Endothelial cell of umbilical vein (primary cell): ENCODE data around the gene ZNF462. TPM values are rescaled to one million over a fixed set of nuclear protein-coding genes. Genes with fewer than 3 reads are reported as not detected.
A peak's percentile ranks its signal among the peaks of the same experiment; 100 is the strongest.

Experiments used
- BruUV-seq: library from RNA; stranded (reverse); fragments of 400-500 nt; replicated peaks from 2 replicates; lab custom pipeline; 2021; lab: Mats Ljungman, UMichigan
- CTCF ChIA-PET: fragments of 300-600, 350-600 bp; sonication (Branson Sonifier 250); formaldehyde crosslinking; loops from one replicate; lab custom pipeline; 2021; ENCODE audit warnings: antibody characterized with exemption, inconsistent platforms; lab: Charles Lee
- POLR2A ChIA-PET: fragments of 300-600, 350-600 bp; sonication (Branson Sonifier 250); formaldehyde crosslinking; loops from one replicate; lab custom pipeline; 2021; ENCODE audit warnings: antibody characterized with exemption, inconsistent platforms; lab: Charles Lee
- DNase-seq: peaks from one replicate; pipeline ENCODE4 v3.0.0-alpha.2; 2011; ENCODE audit warnings: low read depth, low spot score
- FAIRE-seq: peaks from 2 replicates; lab custom pipeline; 2011; peaks lifted over from hg19 to GRCh38; lab: Jason Lieb, UNC
- H2AFZ ChIP-seq: 2 replicates; pipeline ENCODE4 v1.6.0; 2012; ENCODE audit warnings: low read depth, low read length, control low read depth, inconsistent platforms
- H3K27ac ChIP-seq: 2 replicates; pipeline ENCODE4 v1.5.1; 2011; ENCODE audit warnings: low read depth, mild to moderate bottlenecking, control low read depth, low read length, moderate library complexity; ENCODE audit not compliant: insufficient read depth
- H3K27me3 ChIP-seq, 2 experiments: 2 replicates each; pipeline versions ENCODE4 v1.6.0 to v1.6.1; 2011; ENCODE audit warnings: low read length in 2 of 2, mixed read lengths in 1 of 2; ENCODE audit not compliant: control insufficient read depth in 2 of 2, insufficient read depth in 2 of 2
- H3K36me3 ChIP-seq, 2 experiments: 2 replicates in 1 of 2; 3 replicates in 1 of 2; pipeline ENCODE4 v1.5.1; 2011; ENCODE audit warnings: low read length in 2 of 2, mild to moderate bottlenecking in 1 of 2, moderate library complexity in 1 of 2; ENCODE audit not compliant: control insufficient read depth in 2 of 2, insufficient read depth in 2 of 2; ENCODE audit errors: extremely low read depth in 1 of 2
- H3K4me1 ChIP-seq: 3 replicates; pipeline ENCODE4 v1.5.1; 2011; ENCODE audit warnings: mild to moderate bottlenecking, low read length; ENCODE audit not compliant: control insufficient read depth, insufficient read depth; ENCODE audit errors: extremely low read depth
- H3K4me2 ChIP-seq: 2 replicates; pipeline ENCODE4 v1.6.1; 2011; ENCODE audit warnings: low read length, control low read depth, mixed read lengths; ENCODE audit not compliant: insufficient read depth
- H3K4me3 ChIP-seq, 3 experiments: fragments of 200-600 bp in 1 of 3; sonication (generic), shearing (Covaris generic) in 1 of 3; replicated peaks in 1 of 3; 2 replicates each; pipeline ENCODE4 v1.5.1; 2011 to 2016; ENCODE audit warnings: control low read depth in 3 of 3, low read length in 3 of 3, mild to moderate bottlenecking in 2 of 3, inconsistent platforms in 1 of 3, low read depth in 1 of 3, moderate library complexity in 1 of 3; ENCODE audit not compliant: insufficient read depth in 1 of 3
- H3K79me2 ChIP-seq: 2 replicates; pipeline ENCODE4 v1.6.0; 2012; ENCODE audit warnings: low read length, inconsistent platforms; ENCODE audit not compliant: control insufficient read depth, insufficient read depth
- H3K9ac ChIP-seq: replicated peaks from 2 replicates; pipeline ENCODE3; 2011; ENCODE audit warnings: low read length, control low read depth; ENCODE audit not compliant: insufficient read depth; ENCODE audit errors: extremely low read depth
- H3K9me1 ChIP-seq: replicated peaks from 3 replicates; pipeline ENCODE4 v1.6.0; 2011; ENCODE audit warnings: mild to moderate bottlenecking, low read length; ENCODE audit not compliant: control insufficient read depth, insufficient read depth; ENCODE audit errors: extremely low read depth
- H3K9me3 ChIP-seq: replicated peaks from 2 replicates; pipeline ENCODE4 v1.5.1; 2012; ENCODE audit warnings: low read length, inconsistent platforms; ENCODE audit not compliant: control insufficient read depth, insufficient read depth
- H4K20me1 ChIP-seq: replicated peaks from 2 replicates; pipeline ENCODE3; 2011; ENCODE audit warnings: mild to moderate bottlenecking, low read length; ENCODE audit not compliant: control insufficient read depth, insufficient read depth; ENCODE audit errors: extremely low read depth
- EZH2 ChIP-seq: IDR thresholded peaks from 2 replicates; pipeline ENCODE4 v1.6.1; 2012; ENCODE audit warnings: borderline replicate concordance, low read depth, mild to moderate bottlenecking, moderate library complexity, low read length, inconsistent platforms; ENCODE audit not compliant: severe bottlenecking
- FOS ChIP-seq: IDR thresholded peaks from 2 replicates; pipeline ENCODE4 v1.6.1; 2011; ENCODE audit warnings: mild to moderate bottlenecking, low read length, moderate library complexity, borderline replicate concordance; ENCODE audit not compliant: insufficient read depth
- GATA2 ChIP-seq: IDR thresholded peaks from 2 replicates; pipeline ENCODE4 v1.7.0; 2011; ENCODE audit warnings: low read depth, mild to moderate bottlenecking, moderate library complexity, mixed read lengths, low read length; ENCODE audit not compliant: insufficient read length, insufficient read depth
- JUN ChIP-seq: IDR thresholded peaks from 2 replicates; pipeline ENCODE4 v1.6.1; 2011; ENCODE audit warnings: borderline replicate concordance, low read depth; ENCODE audit not compliant: insufficient read length, insufficient read depth
- MYC ChIP-seq: IDR thresholded peaks from one replicate; pipeline ENCODE4 v1.6.1; 2011; ENCODE audit warnings: mild to moderate bottlenecking, low read depth, low read length
- POLR2A ChIP-seq: IDR thresholded peaks from 2 replicates; pipeline ENCODE4 v1.6.1; 2012; ENCODE audit warnings: low read depth, mild to moderate bottlenecking, control low read depth, low read length
- POLR2AphosphoS5 ChIP-seq: IDR thresholded peaks from 2 replicates; pipeline ENCODE4 v1.6.1; 2012; ENCODE audit warnings: low read depth, mild to moderate bottlenecking, control low read depth, low read length, moderate library complexity; ENCODE audit not compliant: insufficient read depth
- dilution Hi-C: fragments of 300-500 bp; cut with MboI; formaldehyde crosslinking; loops from one replicate; pipeline ENCODE4 v1.15.0; 2019; ENCODE audit warnings: low sequenced_read_pairs; ENCODE audit not compliant: extremely low pct_ligation_motif_present
- intact Hi-C: fragments of 100-400 bp; cut with micrococcal nuclease; formaldehyde crosslinking; loops from one replicate; pipeline ENCODE4 v1.10.0; 2022
- polyA plus RNA-seq, 4 experiments: library from polyadenylated mRNA; depleted of rRNA in 3 of 4; stranded (reverse) in 3 of 4; unstranded in 1 of 4; fragments of >200 nt; gene quantifications; 2 replicates each; pipeline versions ENCODE4 v1.2.1 to v1.2.3, GENCODE V29; 2011 to 2012; ENCODE audit warnings: missing spikeins in 1 of 4
- total RNA-seq: library from RNA; stranded (reverse); gene quantifications from 2 replicates; pipeline ENCODE4 v1.2.3, GENCODE V29; 2021
- TF ChIP-seq, protein P1 (sequence below), 2 donors: IDR thresholded peaks; 1 replicate in 1 of 2; 2 replicates in 1 of 2; pipeline ENCODE4 v1.5.1; 2011; ENCODE audit warnings: low read length in 2 of 2, mild to moderate bottlenecking in 2 of 2, moderate library complexity in 2 of 2, control low read depth in 1 of 2, inconsistent platforms in 1 of 2, low read depth in 1 of 2; ENCODE audit not compliant: insufficient read depth in 1 of 2; ENCODE audit errors: extremely low read depth in 1 of 2
- TF ChIP-seq, protein P2 (sequence below): IDR thresholded peaks from 2 replicates; pipeline ENCODE4 v1.6.1; 2011; ENCODE audit not compliant: insufficient read depth, insufficient read length

ZNF462 gene
- total and polyA plus RNA-seq, 2 donors (not counting 3 experiments of a cell fraction or from before 2014, with no cell fraction given): 6.2 to 24.7 TPM

DNA sequence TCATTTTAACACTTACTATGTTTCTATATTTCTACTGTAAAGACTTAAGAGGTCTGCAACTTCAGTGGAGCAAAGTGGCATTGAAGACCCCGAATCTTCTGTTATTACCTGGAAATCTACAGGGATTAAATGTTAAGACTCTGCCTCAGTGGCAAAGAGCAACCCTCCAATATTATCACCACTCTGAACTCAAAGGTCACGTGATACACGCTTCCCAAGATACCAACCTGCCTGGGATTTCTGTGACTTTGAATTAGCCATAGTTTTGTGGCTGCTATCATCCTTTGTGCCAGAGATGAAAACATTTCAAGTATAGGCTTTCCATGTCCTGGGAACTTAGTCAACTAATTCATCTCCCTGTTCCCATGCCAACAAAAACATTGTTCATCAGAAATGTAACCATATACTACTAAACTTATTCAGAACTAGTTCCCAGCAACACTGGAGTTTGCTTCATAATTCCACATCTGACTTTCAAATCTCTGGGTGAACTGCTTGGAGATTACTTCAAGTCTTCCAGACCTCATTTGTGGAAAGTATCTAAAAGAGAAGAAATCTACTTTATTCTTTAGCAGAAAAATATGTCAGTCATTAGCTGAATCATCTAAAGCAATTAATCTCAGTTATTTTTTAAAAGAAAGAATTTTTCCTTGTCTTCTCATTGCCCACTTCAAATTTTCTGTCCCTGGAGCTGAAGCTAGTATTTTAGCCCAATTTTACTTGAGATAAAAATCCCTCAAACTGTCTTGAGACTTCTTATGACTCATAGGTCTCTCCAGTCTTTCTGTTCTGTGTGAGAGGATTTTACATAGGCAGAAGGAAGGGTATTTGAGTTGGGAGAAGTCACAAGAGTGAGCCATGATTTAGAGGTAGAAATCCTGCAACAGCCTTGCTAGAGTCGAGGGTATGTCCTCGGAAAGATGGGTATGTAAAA is 83.0 kb downstream of the ZNF462 start:
- Histone ChIP-seq H3K9ac (no peak overlapping the region), H3K4me3 (no peak overlapping the region), H4K20me1 (no peaks in the 10 kb centered on the region), H3K9me1 (no peaks in the 10 kb centered on the region), H3K4me1 (peaks cover 10% of the 10 kb centered on the region), H3K9me3 (no peaks in the 10 kb centered on the region), H3K4me2 (no peak overlapping the region), H3K79me2 (no peaks in the 10 kb centered on the region), H3K27me3 (no peaks in the 10 kb centered on the region), H2AFZ (no peak overlapping the region), H3K36me3 (peaks cover 0 to 2% of the 10 kb centered on the region in 2 experiments), H3K27ac (peak overlapping the region; percentile 12)
- dilution Hi-C loops: no loop called here
- peak; percentile 21 for FAIRE-seq
- intact Hi-C loops: loop anchor here (2.0 kb wide), 1 partner anchor 17 kb away; no protein-coding TSS in a partner anchor
- peak; percentile 53 for DNase-seq
- ChIA-PET POLR2A (no interaction called here), CTCF (no interaction called here)
- BruUV-seq: no TSS peak
- TF ChIP-seq POLR2A: no peak
- TF ChIP-seq EZH2: no peak
- TF ChIP-seq, protein P1, sequence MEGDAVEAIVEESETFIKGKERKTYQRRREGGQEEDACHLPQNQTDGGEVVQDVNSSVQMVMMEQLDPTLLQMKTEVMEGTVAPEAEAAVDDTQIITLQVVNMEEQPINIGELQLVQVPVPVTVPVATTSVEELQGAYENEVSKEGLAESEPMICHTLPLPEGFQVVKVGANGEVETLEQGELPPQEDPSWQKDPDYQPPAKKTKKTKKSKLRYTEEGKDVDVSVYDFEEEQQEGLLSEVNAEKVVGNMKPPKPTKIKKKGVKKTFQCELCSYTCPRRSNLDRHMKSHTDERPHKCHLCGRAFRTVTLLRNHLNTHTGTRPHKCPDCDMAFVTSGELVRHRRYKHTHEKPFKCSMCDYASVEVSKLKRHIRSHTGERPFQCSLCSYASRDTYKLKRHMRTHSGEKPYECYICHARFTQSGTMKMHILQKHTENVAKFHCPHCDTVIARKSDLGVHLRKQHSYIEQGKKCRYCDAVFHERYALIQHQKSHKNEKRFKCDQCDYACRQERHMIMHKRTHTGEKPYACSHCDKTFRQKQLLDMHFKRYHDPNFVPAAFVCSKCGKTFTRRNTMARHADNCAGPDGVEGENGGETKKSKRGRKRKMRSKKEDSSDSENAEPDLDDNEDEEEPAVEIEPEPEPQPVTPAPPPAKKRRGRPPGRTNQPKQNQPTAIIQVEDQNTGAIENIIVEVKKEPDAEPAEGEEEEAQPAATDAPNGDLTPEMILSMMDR (IDR thresholded peaks at IDR 0.05; ENCODE audit: extremely low read depth in 1 of 2, insufficient read depth in 1 of 2, low read depth in 1 of 2, low read length in 2 of 2): no peak
- TF ChIP-seq POLR2AphosphoS5: no peak
- TF ChIP-seq, protein P2, sequence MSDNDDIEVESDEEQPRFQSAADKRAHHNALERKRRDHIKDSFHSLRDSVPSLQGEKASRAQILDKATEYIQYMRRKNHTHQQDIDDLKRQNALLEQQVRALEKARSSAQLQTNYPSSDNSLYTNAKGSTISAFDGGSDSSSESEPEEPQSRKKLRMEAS: no peak
- no peak for TF ChIP-seq GATA2
- TF ChIP-seq FOS: peak; percentile 20
- TF ChIP-seq MYC: no peak
- peak; percentile 2 for TF ChIP-seq JUN
